Hematopoietic multipotent progenitor cell treated with erythropoietin and hydrocortisone succinate and interleukin-3 and kit ligand, for 15 days (in vitro differentiated cells): ENCODE measurements around the gene ANKLE2.
"Not testable (repeated sequence)": the region's sequence is repeated elsewhere in the genome, so short reads cannot be mapped to it uniquely, and the experiment has no call there.

Experiments used
- DNase-seq: peaks from one replicate; pipeline ENCODE4 v3.0.0-alpha.2; 2015; ENCODE audit warnings: low spot score

The ANKLE2 gene

DNA sequence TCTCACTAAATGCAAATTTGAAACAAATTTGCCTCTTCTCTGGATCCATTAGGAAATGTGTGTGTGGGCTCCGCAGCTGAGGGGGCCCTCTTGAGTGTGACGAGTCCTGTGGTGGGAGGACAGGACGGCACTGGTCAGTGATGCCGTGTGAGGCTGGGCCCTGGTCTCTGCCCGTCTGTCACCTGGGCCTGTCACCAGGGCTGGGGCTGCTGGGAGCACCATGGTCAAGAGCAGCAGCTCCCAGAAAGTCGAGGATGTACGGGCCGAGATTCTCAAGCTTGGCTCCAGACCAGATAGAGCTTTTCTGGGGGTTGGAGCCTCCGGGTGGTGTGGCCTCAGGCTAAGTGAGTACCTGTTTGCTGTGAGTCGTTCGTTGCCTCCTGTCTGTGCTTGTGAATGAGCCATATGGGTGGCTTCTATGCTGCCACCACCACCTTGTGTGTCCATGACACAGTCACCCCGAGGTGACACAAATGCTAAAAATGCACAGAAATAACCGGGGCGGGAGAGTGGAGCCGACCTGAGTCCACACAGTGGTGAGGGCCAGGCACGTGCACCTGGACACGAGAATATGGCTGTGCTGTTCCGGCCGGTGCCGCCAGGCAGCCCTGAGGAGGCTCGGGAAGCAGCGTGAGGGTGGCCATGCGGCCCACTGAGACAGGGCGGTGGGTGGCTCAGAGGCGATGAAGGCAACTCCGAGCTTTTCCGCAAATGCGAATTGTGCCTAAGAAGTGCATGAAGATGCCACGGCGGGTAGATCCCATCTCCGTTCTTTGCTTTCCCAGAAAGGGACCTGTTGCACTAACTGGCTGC is 42.3 kb downstream of the ANKLE2 start:
- no peak for DNase-seq

DNA sequence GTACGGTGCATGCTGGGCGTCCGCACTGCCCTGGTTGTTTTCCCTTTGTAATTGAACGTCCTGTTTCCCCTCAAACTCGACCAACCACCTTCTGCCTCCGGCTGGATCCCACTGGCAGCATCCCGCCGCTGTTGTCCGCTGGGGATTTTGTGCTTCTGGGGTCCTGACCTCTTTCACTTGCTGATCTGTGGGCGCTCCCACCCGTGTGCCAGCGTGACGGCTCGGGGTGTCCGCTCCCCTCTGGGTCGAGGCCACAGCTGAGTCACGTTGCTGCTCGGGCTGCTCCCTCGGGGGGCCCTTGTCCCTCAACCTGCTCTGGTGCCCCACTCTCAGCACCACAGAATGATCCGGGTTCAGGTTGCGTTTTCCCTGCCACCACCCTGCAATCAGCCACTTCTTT is 43.0 kb downstream of the ANKLE2 start:
- no peak for DNase-seq

DNA sequence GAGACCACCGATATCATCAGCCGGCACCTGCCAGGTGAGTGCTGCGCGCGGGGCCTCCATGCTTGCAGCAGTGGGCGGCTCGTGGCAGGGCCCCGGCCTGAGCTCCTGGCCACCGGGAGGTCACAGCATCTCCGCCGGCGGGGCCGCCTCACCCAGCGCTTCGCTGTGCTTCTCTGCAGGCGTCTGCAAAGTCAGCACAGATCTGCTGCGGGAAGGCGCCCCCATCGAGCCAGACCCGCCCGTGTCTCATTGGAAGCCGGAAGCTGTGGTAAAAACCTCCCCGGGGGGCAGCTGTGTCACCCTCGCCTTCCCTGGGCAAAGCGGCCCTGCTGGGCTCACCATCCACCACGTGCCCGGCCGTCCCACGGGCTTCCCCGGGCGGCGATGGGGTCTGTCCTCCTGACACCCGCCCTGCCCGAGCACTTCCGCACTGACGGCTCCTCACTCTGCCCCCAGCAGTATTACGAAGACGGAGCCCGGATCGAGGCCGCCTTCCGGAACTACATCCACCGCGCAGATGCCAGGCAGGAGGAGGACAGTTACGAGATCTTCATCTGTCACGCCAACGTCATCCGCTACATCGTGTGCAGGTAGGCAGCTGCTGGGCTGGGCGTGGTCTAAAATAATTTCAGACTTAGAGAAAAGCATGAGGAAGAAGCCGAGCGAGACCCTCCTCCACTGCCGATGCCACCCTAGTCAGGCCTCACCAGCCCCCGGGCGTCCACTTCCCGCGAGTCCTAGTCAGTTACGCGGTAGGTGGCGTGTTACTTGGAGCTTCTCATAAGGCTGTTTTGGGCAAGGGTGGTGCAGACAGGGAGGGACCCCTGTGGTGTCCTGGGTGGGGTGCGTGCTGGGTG is 43.9 kb downstream of the ANKLE2 start:
- DNase-seq: no peak

DNA sequence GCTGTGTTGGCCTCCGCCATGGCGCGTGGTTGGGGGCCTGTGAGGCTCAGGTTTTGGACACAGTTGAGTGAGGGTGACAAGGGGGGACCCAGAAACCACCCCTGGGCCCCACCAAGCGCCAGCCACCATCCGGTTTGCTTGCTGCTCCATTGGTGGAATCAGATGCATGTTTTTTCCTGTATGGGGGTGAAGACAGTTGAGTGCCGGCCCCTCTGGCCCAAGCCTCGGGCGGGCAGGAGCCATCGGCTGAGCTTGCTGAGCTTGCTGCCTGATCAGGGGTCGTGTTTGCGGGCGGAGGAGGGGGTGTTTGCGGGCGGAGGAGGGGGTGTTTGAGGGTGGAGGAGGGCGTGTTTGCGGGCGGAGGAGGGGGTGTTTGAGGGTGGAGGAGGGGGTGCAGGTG is 44.6 kb downstream of the ANKLE2 start:
- DNase-seq: no peak

DNA sequence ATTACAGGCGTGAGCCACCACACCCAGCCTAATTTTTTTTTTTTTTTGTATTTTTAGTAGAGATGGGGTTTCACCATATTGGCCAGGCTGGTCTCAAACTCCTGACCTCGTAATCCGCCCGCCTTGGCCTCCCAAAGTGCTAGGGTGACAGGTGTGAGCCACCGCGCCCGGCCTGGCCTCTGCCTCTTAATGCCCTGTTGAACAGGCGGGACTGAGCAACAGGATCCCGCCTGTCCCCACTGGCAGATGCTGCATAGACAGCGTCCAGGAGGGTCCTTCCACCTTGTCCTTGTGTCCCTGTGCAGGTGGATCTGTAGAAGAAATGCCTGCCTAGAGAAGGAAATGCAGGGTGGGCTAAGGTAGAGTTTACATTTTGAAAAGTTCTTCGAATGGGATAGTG is 45.3 kb downstream of the ANKLE2 start:
- no peak for DNase-seq

DNA sequence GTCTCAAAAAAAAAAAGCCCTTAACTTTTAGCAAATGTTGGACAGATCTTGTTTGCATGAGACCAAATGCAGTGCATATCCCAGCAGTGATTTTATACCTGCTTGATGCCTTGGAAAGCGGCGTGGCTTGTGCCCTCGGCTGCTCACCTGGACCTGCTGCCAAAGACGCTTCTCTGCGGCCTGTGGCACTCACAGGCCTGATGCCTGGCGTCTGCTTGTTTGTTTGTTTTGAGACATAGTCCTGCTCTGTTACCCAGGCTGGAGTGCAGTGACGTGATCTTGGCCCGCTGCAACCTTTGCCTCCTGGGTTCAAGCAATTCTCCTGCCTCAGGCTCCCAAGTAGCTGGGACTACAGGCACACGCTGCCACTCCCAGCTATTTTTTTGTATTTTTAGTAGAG is 45.8 kb downstream of the ANKLE2 start:
- no peak for DNase-seq

DNA sequence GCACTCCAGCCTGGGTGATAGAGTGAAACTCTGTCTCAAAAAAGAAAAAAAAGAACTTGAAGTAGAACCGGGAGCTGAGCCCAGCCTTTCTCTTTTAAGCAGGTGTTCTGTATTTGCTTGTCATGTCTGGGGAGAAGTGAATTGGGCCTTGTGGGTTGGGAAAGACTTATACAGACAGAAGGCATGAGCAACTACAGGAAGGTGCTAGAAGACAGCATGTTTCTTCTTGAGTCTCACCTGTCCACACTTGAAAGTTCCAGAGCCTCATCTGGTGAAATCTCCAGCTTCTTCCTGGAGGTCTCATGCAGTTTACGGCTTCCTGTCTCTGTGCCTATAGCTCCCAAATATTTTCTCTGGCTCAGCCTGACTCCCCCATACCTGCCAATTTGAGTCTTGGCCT is 48.5 kb downstream of the ANKLE2 start:
- DNase-seq: no peak

DNA sequence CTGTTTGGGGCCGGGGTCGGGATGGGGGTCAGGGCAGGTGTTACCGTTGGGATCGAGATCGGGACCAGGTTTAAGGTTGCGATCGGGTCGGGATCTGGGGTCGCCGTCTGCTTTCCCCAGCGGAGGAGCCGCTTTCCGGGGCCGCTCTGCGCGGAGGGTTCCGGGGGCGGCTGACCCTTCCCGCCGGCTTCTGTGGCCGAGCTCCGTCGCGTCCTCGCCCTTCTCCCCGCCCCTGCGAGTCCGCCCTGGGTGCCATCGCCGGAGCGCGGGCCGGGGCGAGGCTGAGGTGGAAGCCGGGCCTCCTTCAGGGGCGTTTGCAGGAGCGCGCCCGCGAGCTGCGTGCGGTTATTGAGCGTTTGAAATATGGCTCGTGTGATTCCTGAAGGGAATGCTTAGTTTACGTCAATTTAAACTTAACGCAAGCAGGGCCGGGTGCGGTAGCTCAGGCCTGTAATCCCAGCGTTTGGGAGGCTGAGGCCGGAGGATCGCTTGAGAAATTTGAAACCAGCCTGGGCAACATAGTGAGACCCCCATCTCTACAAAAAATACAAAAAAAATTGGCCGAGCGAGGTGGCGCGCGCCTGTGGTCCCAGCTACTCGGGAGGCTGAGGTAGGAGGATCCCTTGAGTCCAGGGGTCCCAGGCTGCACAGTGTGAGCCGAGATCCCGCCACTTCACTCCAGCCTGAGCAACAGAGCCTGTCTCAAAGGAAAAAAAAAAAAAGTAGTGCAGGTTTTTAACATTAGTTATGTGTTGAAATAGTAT is 50.4 kb downstream of the ANKLE2 start:
- peak; percentile 32 for DNase-seq

DNA sequence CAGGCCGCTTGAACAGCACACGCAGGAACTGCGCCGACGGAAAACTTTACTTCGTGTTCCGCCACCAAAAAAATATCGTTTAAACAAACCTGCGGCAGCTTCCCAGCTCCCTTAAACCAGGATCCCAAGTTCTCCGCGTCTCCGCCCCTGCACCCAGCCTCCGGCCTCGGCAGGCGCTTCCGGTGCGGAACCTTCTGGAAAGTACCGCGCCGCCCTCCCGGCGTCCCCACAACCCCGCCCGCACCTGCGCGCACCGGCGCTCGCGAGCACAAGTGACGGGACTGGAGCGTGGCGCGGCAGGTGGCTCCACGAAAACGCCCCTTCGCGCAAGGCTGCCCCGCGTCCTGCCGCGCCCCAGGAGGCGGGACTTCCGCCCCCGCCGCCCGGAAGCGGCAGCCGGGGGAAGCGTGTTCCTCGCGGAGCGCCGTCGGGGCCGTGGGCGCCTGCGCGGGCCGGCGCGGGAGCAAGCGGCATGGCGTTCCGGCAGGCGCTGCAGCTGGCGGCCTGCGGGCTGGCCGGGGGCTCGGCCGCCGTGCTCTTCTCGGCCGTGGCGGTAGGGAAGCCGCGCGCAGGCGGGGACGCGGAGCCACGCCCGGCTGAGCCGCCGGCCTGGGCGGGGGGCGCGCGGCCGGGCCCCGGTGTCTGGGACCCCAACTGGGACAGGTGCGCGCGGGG is 51.1 kb downstream of the ANKLE2 start, which contains the start of gene PGAM5:
TSS of gene PGAM5 (plus strand) at position 438 of the 675 bp plus-strand sequence. CDS start at position 473, 35 bp downstream.
- DNase-seq: peak; percentile 83

DNA sequence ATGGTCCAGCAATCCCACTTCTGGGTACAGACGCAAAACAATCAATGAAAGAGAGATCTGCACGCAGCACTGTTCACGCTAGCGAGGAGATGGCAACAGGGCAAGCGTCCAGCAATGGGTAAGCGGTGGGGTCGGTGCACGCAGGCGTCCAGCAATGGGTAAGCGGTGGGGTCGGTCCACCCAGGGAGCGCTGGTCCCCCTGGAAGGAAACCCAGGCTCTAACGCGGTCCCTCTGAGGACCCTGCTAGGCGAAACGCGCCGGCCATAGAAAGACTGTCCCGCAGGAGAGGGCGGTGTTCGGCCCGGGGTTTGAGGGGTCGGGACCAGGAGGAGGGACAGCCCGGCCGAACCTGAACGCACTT is 51.6 kb downstream of the ANKLE2 start:
- no peak for DNase-seq

DNA sequence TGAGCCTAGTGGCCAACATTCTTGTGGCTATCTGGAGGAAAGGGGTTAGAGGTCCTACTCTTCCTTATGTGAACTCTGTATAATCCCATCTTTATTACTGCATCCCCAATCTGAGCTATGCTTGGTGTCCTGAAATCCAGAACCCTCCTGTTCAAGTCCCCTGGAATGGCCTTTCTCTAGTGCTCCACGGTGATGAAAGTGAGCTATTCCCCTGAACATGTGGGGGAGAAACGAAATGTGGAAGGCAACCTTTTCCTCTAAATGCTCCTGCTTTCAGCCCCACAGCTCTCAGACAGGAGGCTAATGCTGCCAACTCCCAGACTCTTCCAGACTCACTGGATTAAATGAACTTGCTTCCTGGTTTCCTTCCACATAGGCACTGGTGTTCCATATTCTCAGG is 53.5 kb downstream of the ANKLE2 start:
- DNase-seq: no peak

DNA sequence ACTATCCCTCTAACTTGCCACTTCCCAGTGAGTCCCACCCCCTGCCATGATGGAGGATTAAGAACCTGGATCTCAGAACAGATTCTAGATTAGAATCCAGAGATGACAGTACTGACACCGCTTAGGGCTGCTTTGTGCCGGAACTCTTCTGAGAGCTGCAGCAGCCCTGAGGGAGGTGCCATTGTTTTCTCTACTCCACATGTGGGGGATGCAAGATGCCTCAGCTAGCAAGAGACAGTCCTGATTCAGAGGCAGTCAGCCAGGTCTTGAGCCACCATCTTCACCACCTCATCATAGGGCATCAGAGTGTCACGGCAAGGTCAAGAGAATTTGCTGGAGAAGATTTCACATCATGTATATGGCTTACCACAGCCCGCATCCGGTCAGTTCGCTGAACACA is 54.4 kb downstream of the ANKLE2 start:
- no peak for DNase-seq

DNA sequence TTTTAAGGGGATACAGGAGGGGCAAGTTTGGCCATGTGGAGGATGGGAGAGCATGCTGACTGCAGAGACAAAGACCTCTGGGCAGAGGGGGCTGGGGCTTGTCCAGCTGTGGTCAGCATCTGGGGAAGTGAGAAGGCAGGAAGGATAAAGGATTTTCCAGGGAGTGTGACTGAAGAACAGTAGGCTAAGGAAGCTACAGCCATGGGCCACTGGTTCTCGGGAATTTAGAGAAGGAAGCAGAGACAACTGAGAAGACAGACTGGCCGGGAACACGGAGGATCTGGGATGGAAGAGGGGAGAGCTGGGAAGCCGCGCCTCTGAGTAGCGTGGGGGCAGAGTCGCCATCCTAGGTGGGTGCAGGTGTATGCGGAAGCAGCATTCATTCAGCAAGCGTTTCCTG is 58.0 kb downstream of the ANKLE2 start:
- DNase-seq: no peak

DNA sequence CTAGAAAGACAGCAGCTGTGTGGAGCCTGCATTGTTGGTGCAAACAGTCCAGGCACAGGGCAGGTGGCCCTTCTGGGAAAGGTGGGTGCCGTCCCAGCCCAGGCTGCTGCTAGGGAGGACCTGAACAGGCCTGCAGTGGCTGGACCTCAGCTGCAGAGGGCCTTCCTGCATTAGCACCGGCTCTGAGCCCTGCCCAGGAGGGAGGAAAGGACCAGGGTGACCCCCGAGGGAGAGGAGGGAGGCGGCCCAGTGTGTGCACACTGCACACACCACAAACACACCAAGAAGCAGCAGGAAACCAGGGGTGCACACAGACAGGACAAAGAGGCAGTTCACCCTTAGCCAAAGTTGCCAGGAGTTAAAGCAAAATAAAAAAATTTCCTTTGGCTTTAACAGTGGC is 59.0 kb downstream of the ANKLE2 start:
- DNase-seq: no peak

DNA sequence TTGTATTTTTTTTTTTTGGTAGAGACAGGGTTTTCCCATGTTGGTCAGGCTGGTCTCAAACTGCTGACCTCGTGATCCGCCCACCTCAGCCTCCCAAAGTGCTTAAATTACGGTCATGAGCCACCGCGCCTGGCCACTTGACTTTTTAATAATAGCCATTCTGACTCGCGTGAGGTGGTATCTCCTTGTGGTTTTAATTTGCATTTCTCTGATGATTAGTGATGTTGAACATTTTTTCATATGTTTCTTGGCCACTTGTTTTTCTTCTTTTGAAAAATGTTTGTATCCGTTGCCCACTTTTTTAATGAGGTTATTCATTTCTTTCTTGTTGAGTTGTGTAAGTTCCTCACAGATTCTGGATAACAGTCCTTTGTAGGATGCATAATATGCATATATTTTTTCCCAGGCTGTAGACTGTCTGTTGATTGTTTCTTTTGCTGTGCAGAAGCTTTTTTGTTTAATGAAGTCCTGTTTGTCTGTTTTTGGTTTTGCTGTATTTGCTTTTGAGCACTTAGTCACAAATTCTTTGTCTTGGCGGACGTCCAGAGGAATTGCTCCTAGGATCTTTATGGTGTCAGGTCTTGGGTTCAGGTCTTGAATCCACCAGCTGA is 61.3 kb downstream of the ANKLE2 start:
- DNase-seq: no peak

DNA sequence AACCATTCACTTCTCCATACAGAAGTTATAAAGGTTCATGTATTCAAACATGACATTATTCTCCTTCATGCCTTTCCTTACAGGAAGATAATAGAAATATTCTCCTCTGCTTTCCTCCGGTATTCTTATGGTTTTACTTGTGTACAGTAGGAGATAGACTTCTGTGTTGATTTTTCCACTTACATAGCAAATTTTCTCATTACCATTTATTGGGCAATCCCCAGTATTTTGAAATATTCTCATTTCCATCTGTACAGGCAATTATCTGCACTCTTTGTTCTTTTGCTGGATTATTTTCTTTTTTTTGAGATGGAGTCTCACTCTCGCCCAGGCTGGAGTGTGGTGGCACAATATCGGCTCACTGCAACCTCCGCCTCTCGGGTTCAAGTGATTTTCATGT is 63.3 kb downstream of the ANKLE2 start:
- DNase-seq: no peak

DNA sequence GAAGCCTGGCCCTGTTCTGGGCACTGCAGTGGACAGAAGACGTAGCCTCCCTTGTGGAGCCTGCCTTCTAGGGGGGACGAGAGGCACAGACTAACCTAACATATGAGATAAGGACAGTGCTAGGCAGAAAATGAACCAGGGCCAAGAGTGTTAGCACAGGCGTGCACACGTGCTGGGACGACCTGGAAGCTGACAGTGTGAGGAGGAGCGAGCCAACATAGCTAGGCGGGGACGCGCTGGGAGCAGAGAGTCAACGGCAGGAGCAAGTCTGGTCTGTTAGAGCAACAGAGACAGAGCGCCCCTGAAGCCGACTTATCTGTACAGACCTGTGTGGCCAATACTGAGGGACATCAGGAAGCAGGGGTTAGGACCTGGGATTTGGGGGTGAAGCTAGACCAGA is 66.2 kb downstream of the ANKLE2 start:
- no peak for DNase-seq

DNA sequence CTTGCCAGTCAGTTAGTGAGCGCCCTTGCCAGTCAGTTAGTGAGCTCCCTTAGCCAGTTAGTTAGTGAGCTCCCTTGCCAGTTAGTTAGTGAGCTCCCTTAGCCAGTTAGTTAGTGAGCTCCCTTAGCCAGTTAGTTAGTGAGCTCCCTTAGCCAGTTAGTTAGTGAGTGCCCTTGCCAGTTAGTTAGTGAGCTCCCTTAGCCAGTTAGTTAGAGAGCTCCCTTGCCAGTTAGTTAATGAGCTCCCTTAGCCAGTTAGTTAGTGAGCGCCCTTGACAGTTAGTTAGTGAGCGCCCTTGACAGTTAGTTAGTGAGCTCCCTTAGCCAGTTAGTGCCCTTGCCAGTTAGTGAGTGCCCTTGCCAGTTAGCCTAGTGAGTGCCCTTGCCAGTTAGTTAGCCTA is 66.7 kb downstream of the ANKLE2 start:
- DNase-seq: not testable (repeated sequence)

DNA sequence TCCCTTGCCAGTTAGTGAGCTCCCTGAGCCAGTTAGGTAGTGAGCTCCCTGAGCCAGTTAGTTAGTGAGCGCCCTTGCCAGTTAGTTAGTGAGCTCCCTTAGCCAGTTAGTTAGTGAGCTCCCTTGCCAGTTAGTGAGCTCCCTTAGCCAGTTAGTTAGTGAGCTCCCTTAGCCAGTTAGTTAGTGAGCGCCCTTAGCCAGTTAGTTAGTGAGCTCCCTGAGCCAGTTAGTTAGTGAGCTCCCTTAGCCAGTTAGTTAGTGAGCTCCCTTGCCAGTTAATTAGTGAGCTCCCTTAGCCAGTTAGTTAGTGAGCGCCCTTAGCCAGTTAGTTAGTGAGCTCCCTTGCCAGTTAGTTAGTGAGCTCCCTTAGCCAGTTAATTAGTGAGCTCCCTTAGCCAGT is 69.6 kb downstream of the ANKLE2 start:
- not testable (repeated sequence) for DNase-seq

DNA sequence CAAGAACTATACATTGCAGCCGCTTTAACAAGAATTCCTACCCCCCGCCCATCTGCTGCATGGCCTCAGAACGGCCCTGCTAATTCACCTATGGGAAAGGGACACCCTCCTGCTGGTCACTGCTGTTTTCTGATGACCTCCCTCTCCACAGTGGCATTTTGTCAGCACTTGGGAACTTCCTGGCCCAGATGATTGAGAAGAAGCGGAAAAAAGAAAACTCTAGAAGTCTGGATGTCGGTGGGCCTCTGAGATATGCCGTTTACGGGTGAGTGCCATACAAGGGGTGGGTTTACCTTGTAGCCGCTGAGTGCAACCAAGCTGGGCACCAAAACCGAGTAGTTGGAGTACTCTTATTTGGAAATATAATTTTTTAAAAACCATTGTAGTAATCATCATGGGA is 71.5 kb downstream of the ANKLE2 start:
- DNase-seq: no peak

DNA sequence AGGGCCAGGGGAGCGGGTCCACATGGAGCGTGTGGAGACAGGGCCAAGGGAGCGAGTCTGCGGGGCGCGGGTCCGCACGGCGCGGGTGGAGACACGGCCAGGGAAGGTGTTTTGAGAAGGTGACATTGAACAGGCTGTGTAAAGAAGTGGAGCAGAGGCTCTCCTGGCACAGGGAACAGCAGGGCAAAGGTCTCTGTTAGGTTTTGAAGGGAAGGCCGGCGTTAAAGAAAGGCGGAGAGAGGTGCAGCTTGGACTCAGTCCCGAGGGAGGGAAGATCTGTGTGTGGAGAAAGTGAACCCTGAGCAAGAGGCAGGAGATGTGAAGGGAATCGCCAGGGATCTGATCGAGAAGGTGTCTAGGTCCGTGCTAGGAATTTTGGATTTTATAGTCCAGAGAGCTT is 72.4 kb downstream of the ANKLE2 start:
- no peak for DNase-seq
